Endothelial cell of umbilical vein (primary cell): Measurements from ENCODE around the gene STRA8. TPM values are rescaled to one million over a fixed set of nuclear protein-coding genes. Genes with fewer than 3 reads are reported as not detected.

ENCODE experiments used
- BruUV-seq: library from RNA; stranded (reverse); fragments of 400-500 nt; replicated peaks from 2 replicates; lab custom pipeline; 2021; lab: Mats Ljungman, UMichigan
- CTCF ChIA-PET: fragments of 300-600, 350-600 bp; sonication (Branson Sonifier 250); formaldehyde crosslinking; loops from one replicate; lab custom pipeline; 2021; ENCODE audit warnings: antibody characterized with exemption, inconsistent platforms; lab: Charles Lee
- POLR2A ChIA-PET: fragments of 300-600, 350-600 bp; sonication (Branson Sonifier 250); formaldehyde crosslinking; loops from one replicate; lab custom pipeline; 2021; ENCODE audit warnings: antibody characterized with exemption, inconsistent platforms; lab: Charles Lee
- DNase-seq: peaks from one replicate; pipeline ENCODE4 v3.0.0-alpha.2; 2011; ENCODE audit warnings: low read depth, low spot score
- FAIRE-seq: peaks from 2 replicates; lab custom pipeline; 2011; peaks lifted over from hg19 to GRCh38; lab: Jason Lieb, UNC
- H2AFZ ChIP-seq: 2 replicates; pipeline ENCODE4 v1.6.0; 2012; ENCODE audit warnings: low read depth, low read length, control low read depth, inconsistent platforms
- H3K27ac ChIP-seq: 2 replicates; pipeline ENCODE4 v1.5.1; 2011; ENCODE audit warnings: low read depth, mild to moderate bottlenecking, control low read depth, low read length, moderate library complexity; ENCODE audit not compliant: insufficient read depth
- H3K27me3 ChIP-seq, 2 experiments: 2 replicates each; pipeline versions ENCODE4 v1.6.0 to v1.6.1; 2011; ENCODE audit warnings: low read length in 2 of 2, mixed read lengths in 1 of 2; ENCODE audit not compliant: control insufficient read depth in 2 of 2, insufficient read depth in 2 of 2
- H3K36me3 ChIP-seq, 2 experiments: 2 replicates in 1 of 2; 3 replicates in 1 of 2; pipeline ENCODE4 v1.5.1; 2011; ENCODE audit warnings: low read length in 2 of 2, mild to moderate bottlenecking in 1 of 2, moderate library complexity in 1 of 2; ENCODE audit not compliant: control insufficient read depth in 2 of 2, insufficient read depth in 2 of 2; ENCODE audit errors: extremely low read depth in 1 of 2
- H3K4me1 ChIP-seq: 3 replicates; pipeline ENCODE4 v1.5.1; 2011; ENCODE audit warnings: mild to moderate bottlenecking, low read length; ENCODE audit not compliant: control insufficient read depth, insufficient read depth; ENCODE audit errors: extremely low read depth
- H3K4me2 ChIP-seq: 2 replicates; pipeline ENCODE4 v1.6.1; 2011; ENCODE audit warnings: low read length, control low read depth, mixed read lengths; ENCODE audit not compliant: insufficient read depth
- H3K4me3 ChIP-seq, 3 experiments: fragments of 200-600 bp in 1 of 3; sonication (generic), shearing (Covaris generic) in 1 of 3; replicated peaks in 1 of 3; 2 replicates each; pipeline ENCODE4 v1.5.1; 2011 to 2016; ENCODE audit warnings: control low read depth in 3 of 3, low read length in 3 of 3, mild to moderate bottlenecking in 2 of 3, inconsistent platforms in 1 of 3, low read depth in 1 of 3, moderate library complexity in 1 of 3; ENCODE audit not compliant: insufficient read depth in 1 of 3
- H3K79me2 ChIP-seq: 2 replicates; pipeline ENCODE4 v1.6.0; 2012; ENCODE audit warnings: low read length, inconsistent platforms; ENCODE audit not compliant: control insufficient read depth, insufficient read depth
- H3K9ac ChIP-seq: replicated peaks from 2 replicates; pipeline ENCODE3; 2011; ENCODE audit warnings: low read length, control low read depth; ENCODE audit not compliant: insufficient read depth; ENCODE audit errors: extremely low read depth
- H3K9me1 ChIP-seq: replicated peaks from 3 replicates; pipeline ENCODE4 v1.6.0; 2011; ENCODE audit warnings: mild to moderate bottlenecking, low read length; ENCODE audit not compliant: control insufficient read depth, insufficient read depth; ENCODE audit errors: extremely low read depth
- H3K9me3 ChIP-seq: replicated peaks from 2 replicates; pipeline ENCODE4 v1.5.1; 2012; ENCODE audit warnings: low read length, inconsistent platforms; ENCODE audit not compliant: control insufficient read depth, insufficient read depth
- H4K20me1 ChIP-seq: replicated peaks from 2 replicates; pipeline ENCODE3; 2011; ENCODE audit warnings: mild to moderate bottlenecking, low read length; ENCODE audit not compliant: control insufficient read depth, insufficient read depth; ENCODE audit errors: extremely low read depth
- EZH2 ChIP-seq: IDR thresholded peaks from 2 replicates; pipeline ENCODE4 v1.6.1; 2012; ENCODE audit warnings: borderline replicate concordance, low read depth, mild to moderate bottlenecking, moderate library complexity, low read length, inconsistent platforms; ENCODE audit not compliant: severe bottlenecking
- FOS ChIP-seq: IDR thresholded peaks from 2 replicates; pipeline ENCODE4 v1.6.1; 2011; ENCODE audit warnings: mild to moderate bottlenecking, low read length, moderate library complexity, borderline replicate concordance; ENCODE audit not compliant: insufficient read depth
- JUN ChIP-seq: IDR thresholded peaks from 2 replicates; pipeline ENCODE4 v1.6.1; 2011; ENCODE audit warnings: borderline replicate concordance, low read depth; ENCODE audit not compliant: insufficient read length, insufficient read depth
- MYC ChIP-seq: IDR thresholded peaks from one replicate; pipeline ENCODE4 v1.6.1; 2011; ENCODE audit warnings: mild to moderate bottlenecking, low read depth, low read length
- POLR2A ChIP-seq: IDR thresholded peaks from 2 replicates; pipeline ENCODE4 v1.6.1; 2012; ENCODE audit warnings: low read depth, mild to moderate bottlenecking, control low read depth, low read length
- dilution Hi-C: fragments of 300-500 bp; cut with MboI; formaldehyde crosslinking; loops from one replicate; pipeline ENCODE4 v1.15.0; 2019; ENCODE audit warnings: low sequenced_read_pairs; ENCODE audit not compliant: extremely low pct_ligation_motif_present
- intact Hi-C: fragments of 100-400 bp; cut with micrococcal nuclease; formaldehyde crosslinking; loops from one replicate; pipeline ENCODE4 v1.10.0; 2022
- polyA plus RNA-seq, 4 experiments: library from polyadenylated mRNA; depleted of rRNA in 3 of 4; stranded (reverse) in 3 of 4; unstranded in 1 of 4; fragments of >200 nt; gene quantifications; 2 replicates each; pipeline versions ENCODE4 v1.2.1 to v1.2.3, GENCODE V29; 2011 to 2012; ENCODE audit warnings: missing spikeins in 1 of 4
- total RNA-seq: library from RNA; stranded (reverse); gene quantifications from 2 replicates; pipeline ENCODE4 v1.2.3, GENCODE V29; 2021

The STRA8 gene
- total and polyA plus RNA-seq, 2 donors (not counting 3 experiments of a cell fraction or from before 2014, with no cell fraction given) = not detected

DNA sequence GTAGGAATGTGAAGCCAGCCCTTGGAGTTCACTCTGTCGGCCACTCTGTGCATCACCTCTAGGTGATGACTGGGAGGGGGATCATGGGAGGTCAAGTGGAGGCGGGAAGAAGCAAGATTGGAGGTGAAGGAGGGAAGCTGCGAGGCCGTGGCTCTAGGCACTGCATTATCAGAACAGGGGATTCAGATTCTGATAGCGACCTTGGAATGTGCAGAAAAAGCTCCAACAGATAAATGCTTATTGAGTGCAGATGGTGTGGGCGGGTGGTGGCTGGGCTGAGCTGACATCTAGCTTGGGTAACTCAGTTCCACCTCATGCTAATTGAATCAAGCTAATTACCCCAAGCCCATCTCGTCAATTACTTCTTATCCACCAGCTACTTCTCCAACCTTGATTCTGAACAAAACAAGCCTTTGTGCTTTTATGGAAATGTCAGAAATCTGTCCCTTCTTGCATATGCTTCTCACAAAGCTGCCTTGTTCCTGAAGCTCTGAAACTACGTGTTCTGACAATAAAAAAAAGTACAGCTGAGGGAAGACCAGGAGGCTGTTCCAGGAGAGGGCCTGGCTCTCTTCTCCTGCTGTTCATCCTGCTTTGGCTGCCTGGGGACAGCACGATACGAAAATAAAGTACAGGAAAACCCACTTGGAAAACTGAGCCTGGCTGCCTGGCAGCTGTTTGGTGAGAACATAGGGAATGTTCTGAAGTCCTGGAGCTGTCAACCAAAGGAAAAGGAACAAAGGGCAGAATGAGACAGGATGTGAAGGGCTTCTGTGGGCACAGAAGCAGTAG is 27.5 kb downstream of the STRA8 start:
- Histone ChIP-seq H3K4me3 (no peak overlapping the region), H2AFZ (peak overlapping the region; percentile 47), H3K9ac (no peak overlapping the region), H4K20me1 (no peaks in the 10 kb centered on the region), H3K4me2 (no peak overlapping the region), H3K79me2 (no peaks in the 10 kb centered on the region), H3K9me3 (no peaks in the 10 kb centered on the region), H3K36me3 (no peaks in the 10 kb centered on the region), H3K27ac (no peak overlapping the region), H3K9me1 (no peaks in the 10 kb centered on the region), H3K4me1 (no peaks in the 10 kb centered on the region), H3K27me3 (peaks cover 0 to 1% of the 10 kb centered on the region in 2 experiments)
- FAIRE-seq (peak; percentile 48), DNase-seq (peak; percentile 36)
- no peak for TF ChIP-seq JUN
- BruUV-seq = no TSS peak
- dilution Hi-C loops (no loop called here), intact Hi-C loops (no loop called here)
- ChIA-PET POLR2A (no interaction called here), CTCF (interaction anchor here (0.9 to 4.4 kb wide), 2 partner anchors 13 to 30 kb away, joined by 3 to 31 read pairs; no protein-coding TSS in a partner anchor)

DNA sequence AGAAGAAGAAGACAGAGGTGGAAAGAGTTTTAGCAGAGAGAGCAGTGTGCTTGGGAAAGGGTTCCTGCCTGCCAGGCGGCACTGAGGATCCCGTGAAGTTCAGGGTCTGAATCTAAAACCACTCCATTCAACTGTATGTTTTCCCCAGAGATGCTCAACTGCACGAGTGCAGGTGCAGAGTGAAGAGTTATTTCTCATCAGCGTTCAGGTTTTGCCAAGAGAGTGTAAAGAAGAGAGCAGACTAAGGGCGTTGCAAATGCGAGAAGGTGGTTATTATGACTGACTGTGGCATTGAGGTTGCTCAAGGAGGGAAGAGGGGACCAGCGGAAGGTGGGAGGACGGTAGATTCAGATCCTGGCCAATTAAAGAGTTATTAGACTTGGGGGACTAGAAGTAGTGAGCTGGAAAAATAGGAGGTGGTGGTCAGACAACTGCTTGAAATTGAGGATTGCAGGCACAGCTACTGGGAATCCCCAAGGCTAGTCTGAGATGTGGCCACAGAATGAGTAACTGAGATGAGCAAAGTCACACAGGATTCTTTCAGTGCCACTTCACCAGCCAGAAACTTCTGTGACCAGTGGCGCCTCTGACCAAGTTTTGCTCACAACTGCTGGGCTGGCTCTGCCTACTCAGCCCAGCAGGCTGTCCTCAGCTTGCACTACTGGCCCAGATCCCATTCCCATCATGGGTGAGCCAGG is 29.1 kb downstream of the STRA8 start:
- CTCF ChIA-PET = interaction anchor here (0.8 to 4.4 kb wide), 2 partner anchors 11 kb away, joined by 6 to 31 read pairs; no protein-coding TSS in a partner anchor
- no peak overlapping the region for H2AFZ ChIP-seq
- dilution Hi-C loops (no loop called here), intact Hi-C loops (no loop called here)
- H3K79me2 ChIP-seq = no peaks in the 10 kb centered on the region
- no peaks in the 10 kb centered on the region for H3K4me1 ChIP-seq
- no peak for TF ChIP-seq MYC
- TF ChIP-seq POLR2A = no peak
- no peak for TF ChIP-seq FOS
- TF ChIP-seq EZH2 = no peak
- H3K27me3 ChIP-seq = peaks cover 4 to 5% of the 10 kb centered on the region in 2 experiments
- H3K9ac ChIP-seq = no peak overlapping the region
- no peaks in the 10 kb centered on the region for H4K20me1 ChIP-seq
- H3K9me3 ChIP-seq = no peaks in the 10 kb centered on the region
- POLR2A ChIA-PET = no interaction called here
- no peak overlapping the region for H3K4me3 ChIP-seq
- H3K4me2 ChIP-seq = no peak overlapping the region
- H3K27ac ChIP-seq = no peak overlapping the region
- no peak for DNase-seq
- BruUV-seq = no TSS peak
- H3K36me3 ChIP-seq = no peaks in the 10 kb centered on the region
- H3K9me1 ChIP-seq = no peaks in the 10 kb centered on the region
- FAIRE-seq = no peak
